HG03575 (cell line): ENCODE data around the gene EIF3L.

Source experiments
- ATAC-seq: cut with Tn5 transposase; IDR thresholded peaks from one replicate; pipeline ENCODE4 v1.9.1; 2021; ENCODE audit not compliant: unreplicated experiment, insufficient number of reproducible peaks, low FRiP score; ENCODE audit errors: extremely low read depth

The EIF3L gene

DNA sequence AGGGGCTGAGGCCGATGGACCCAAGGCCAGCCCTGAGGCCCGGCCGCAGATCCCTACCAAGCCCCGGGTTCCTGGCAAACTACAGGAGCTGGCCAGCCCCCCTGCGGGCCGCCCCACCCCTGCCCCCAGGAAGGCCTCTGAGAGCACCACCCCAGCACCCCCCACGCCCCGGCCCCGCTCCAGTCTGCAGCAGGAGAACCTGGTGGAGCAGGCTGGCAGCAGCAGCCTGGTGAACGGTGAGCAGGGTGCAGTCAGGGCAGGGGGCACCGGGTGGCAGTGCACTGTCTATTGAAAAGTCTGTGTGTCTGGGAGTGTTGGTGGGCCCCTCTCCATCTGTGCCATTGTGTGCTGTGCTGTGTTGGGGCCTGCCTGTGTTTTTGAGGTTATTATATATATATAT is 73.0 kb downstream of the EIF3L start:
- ATAC-seq: no peak

DNA sequence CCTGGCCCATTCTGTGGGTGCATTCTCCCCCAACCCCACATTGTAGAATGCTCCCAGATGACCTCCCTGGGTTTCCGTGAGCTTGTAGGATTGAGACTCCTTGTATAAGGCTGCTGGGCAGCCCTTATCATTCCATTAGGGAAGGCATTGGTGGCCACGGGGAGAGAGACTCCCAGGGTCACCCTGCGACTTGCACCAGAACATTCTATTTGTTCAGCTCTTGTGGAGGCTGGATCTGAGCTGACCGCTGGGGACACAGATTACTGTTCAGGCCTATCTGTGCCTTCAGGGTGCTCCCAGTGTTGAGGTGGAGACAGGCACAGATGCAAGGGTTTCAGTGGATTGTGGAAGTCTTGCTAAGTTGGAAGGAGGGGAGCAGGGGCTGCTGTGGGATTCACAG is 74.7 kb downstream of the EIF3L start:
- no peak for ATAC-seq

DNA sequence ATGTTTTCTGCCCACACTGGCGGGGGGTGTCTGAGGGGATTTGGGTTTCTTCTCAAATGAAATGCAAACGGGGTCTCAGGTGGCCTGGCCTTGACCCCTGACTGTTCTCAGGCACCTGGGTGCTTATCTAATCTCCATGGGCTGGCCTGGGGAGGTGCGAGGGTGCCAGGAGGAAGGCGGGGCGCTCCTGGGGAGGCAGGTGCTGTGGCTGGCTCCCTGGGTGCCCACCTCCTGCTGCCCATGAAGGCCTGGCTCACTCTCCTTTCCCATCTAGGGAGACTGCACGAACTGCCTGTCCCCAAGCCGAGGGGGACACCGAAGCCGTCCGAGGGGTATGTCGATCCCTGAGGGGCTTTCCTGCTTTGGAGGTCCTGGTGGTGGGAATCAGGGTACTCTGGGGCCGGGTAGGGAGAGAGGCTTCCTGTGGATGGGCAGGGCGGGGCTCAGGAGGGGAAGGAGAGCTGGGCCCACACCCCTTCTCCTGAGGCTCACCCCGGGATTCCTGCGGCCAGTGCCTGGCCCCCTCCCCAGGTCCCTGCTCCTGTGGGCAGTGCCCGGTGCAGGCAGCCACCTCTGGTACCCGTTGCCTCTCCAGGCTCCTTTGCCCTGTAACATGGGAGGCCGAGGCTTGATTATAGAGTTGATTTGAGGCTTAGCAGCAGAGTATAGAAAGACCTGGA is 75.3 kb downstream of the EIF3L start:
- ATAC-seq: no peak

DNA sequence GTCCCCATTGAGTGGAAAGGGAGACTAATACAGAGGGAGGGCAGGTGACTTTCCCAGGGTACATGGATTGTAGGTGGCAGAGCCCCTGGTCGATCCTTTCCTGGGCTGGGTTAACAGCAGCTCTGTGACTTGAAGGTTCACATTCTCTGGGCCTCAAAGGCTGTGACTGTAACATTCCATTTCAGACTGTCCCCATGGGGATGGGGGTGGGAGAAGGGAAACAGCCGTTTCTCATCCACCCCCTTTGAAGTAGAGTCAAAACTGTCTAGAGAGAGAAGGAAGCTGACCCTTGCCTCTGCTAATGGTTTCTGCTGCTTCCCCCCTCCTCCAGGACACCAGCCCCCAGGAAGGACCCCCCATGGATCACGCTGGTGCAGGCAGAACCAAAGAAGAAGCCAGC is 76.1 kb downstream of the EIF3L start:
- ATAC-seq: no peak

DNA sequence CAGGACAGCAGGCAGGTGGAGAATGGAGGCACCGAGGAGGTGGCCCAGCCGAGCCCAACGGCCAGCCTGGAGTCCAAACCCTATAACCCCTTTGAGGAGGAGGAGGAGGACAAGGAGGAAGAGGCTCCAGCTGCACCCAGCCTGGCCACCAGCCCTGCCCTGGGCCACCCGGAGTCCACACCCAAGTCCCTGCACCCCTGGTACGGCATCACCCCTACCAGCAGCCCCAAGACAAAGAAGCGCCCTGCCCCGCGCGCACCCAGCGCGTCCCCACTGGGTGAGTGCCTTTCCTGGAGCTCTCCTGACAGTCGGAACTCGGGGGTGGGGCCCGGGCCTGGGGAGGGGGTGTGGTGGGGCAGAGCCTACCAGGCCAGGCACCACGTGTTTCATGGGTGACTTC is 76.5 kb downstream of the EIF3L start:
- no peak for ATAC-seq

DNA sequence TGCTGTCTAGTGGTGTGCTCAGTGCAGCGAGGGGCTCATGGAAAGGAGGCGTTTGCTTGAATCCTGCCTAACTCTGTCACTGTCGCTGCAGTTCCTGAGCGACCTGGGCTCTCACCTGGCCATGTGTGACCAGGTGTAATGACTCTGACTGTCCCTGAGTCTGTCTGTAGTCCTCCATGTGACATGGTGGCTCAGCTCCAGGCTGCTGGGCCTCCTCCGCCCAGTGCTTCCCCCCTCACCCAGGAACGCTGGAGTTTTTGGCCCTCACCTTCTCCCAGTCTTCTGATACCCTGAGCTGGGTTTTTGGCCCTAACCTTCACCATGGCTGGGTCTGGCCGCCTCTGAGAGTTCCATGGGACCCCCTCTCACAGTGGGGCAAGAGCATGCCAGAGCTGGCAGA is 77.1 kb downstream of the EIF3L start:
- no peak for ATAC-seq

DNA sequence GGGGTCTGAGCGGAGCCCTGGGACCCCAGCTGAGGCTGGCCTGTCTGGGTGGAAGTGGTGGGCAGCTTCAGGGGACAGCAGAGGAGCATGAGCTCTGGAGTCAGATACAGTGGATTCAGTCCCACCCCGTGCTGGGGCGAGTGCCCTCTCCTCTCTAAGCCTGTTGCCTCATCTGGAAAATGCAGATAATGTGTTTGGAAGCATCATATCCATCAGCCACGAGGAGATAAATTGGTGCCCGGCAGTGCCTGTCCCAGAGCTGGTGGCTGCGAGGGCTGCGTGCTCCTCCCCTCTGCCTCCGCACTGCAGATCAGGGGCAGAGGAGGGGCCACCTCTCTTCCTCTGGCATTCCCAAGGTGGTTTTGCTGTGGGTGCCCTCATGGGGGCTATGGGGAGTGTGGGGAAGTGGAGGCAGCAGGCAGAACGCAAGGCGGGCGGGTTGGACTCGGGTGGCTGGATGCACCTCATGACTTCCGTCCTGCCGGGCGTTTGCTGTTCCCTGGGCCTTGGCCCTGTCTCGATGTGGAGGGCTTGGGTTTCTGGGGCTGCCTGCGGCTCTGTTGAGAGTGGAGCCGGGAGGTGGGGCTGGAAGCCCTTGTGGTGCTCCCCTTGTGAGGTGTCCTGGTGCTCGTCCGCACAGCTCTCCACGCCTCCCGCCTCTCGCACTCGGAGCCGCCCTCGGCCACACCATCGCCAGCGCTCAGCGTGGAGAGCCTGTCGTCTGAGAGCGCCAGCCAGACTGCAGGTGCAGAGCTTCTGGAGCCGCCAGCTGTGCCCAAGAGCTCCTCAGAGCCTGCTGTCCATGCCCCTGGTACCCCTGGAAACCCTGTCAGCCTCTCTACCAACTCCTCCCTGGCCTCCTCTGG is 77.8 kb downstream of the EIF3L start:
- no peak for ATAC-seq

DNA sequence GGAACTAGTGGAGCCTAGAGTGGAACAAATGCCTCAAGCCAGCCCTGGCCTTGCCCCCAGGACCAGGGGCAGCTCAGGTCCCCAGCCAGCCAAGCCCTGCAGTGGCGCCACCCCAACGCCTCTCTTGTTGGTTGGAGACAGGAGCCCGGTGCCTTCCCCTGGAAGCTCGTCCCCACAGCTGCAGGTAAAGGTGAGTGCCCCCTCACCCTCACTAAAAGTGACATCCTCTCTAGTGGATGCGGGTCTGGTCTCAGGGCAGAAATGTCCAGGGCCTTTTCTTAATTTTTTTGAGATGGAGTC is 78.4 kb downstream of the EIF3L start:
- ATAC-seq: no peak

DNA sequence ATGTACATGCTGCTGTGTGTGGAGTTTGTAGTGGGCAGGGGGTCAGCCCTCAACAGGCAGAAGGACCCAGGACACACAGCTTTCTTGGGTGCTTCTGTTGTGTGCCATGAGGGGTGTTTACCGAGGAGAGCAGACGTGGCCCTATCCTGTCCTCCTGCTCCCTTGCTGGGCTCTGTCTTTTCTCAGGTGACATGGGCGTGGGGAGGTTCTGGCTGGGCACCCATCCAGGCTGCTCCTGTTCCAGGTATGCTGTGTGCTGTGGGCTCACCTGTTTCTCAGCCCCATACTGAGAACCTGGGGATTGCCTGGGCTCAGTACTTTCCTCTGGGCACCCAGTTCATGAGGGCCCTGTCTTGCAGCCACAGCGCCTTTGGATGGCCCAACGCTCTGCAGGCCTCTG is 80.2 kb downstream of the EIF3L start:
- no peak for ATAC-seq

DNA sequence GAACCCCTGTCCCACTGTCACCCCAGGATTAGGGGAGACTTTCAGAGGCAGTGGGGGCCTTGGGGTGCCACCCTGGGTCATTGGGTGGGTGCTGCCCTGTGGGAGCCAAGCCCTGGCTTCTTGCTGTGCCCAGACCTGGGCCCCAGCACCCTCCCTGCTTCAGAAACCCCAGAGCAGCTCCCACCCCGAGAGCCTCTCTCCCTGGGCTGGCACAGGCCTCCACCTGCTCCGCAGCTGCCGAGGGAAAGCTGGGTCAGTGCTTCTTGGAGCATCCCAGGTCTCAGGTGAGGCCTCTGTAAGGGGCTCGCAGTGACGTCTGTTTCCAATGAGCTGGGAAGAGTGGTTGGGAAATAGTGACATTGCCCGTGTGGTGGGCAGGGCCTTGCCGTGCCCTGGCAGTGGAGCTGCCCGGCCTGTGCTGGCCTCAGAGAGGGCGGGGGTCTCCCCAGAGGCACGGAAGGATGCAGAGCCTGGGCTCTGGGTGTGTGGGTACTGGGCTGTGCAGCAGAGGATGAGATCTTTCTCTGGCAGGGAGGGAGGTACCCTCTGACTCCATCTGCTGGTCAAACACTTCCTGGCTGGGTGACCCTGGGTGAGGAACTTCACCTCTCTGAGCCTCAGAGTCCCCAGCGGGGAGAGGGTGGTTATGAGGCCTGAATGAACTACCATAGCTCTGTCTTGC is 81.2 kb downstream of the EIF3L start:
- no peak for ATAC-seq

DNA sequence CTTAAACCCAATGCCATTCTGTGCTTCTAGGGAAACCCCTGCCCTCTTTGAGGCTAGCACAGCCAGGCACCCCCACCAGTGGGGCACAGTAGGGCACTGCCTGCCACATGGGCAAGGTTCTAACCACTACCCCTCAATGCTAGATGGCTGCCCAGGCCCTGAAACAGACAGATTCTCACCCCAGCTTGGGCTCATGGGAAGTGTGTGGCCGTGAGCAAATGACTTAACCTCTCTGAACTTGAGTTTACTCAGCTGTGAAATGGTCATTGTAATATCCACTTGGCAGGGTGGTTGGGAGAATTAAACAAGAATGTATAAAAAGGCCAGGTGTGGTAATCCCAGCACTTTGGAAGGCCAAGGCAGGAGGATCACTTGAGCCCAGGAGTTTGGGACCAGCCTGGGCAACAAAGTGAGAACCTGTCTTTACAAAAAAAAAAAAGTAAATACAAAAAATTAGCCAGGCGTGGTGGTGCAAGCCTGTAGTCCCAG is 81.8 kb downstream of the EIF3L start:
- ATAC-seq: no peak

DNA sequence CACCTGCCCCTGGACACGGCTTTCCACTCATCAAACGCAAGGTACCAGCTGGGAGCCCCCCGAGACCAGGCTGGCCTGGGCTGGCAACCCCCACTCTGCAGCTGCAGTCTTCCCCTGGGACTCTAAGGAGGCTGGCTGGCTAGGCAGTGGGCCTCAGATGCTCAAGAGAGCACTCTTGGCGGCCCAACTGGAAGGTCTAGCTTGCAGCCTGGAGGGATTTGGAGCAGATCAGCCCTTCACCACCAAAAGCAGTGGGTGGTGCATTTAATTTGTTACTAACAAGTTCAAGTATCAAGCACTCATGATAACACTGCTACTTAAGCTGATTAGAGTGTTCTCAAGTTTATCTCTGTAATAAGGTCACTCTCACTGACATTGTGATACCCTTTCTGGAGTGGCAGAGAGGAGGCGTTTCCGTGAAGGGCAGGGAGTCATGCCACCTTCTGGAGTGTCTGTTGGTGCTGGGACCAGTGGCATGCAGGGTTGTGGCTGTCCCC is 82.7 kb downstream of the EIF3L start:
- no peak for ATAC-seq

DNA sequence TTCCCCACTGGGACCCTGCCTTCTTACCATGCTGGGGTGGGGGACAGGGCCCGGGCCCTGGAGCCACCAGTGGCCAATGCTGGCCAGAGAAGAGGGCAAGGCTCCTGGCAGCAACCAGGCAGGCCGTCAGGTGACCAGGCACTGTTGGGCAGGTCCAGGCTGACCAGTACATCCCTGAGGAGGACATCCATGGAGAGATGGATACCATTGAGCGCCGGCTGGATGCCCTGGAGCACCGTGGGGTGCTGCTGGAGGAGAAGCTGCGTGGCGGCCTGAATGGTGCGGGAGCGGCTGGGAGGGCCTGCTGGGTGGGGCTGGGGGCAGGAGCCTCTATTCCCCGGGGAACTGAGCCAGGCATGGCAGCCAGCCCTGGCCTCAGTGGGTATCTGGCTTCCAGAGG is 83.2 kb downstream of the EIF3L start:
- no peak for ATAC-seq

DNA sequence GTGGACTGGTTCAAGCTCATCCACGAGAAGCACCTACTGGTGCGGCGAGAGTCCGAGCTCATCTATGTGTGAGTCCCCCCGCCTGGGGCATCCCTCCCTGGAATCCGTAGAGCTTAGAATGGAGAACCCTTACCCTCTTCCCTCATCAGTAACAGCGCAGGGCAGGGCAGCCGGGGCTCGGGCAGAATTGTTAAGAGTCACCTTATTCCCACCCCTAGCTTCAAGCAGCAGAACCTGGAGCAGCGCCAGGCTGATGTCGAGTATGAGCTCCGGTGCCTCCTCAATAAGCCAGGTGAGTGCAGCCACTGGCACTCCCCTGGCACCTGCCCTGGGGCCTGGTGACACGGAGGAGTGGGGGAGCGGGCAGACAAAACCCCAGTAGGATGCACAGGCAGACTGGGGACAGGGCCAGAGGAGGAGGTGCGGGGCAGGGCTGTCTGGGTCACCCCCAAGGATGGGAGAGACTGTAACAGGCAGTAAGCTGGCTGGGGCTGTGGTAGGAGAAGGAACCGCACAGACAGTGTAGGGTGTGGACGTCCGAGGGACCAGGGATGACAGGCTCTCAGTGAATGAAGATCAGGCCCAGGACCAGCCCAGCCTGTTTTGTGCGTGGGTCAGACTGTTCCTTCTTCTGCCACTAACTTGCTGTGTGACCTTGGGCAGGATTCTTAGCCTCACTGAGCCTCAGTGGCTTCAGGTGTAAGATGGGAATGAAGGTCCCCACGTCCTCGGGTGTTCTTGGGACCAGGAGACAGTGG is 83.8 kb downstream of the EIF3L start:
- no peak for ATAC-seq

DNA sequence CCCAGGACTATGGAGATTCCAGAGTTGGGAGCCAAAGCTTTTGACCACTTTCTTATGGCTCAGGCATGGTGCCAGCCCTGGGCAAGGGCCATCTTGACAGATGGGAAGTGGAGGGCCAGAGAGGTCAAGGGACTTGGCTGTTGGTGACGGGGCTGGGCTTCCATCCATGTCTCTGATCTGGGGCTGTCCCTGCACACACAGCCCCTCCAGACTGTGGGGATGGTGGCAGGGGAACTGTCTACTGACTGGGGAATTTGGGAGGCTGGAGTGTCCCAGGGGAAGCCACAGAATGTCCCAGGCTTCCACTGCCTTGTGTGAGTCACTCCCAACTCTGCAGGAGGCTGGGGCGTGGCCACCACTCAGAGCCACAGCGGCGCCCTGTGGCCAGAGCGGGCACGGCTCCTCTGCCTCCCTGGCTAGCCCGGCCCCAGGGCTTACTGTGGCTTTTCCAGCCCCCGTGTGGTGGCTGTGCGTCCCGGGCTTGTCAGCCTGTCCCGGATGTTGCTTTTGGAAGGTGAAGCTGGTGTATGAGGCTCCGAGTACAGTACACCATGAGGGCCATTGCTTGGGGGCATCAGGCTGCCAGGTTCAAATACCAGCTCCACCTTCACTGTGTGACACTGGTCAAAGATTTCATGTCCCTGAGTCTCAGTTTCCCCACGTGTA is 84.6 kb downstream of the EIF3L start:
- no peak for ATAC-seq
